ENCODE data around the gene SHISA5. TPM values are rescaled to one million over a fixed set of nuclear protein-coding genes. Genes with fewer than 3 reads are reported as not detected.
"Not testable (repeated sequence)": the region's sequence is repeated elsewhere in the genome, so short reads cannot be mapped to it uniquely, and the experiment has no call there.

SHISA5 gene
- total and polyA plus RNA-seq, 2 experiments from 2014 or later, result 146 to 166 TPM

GRCh38 chr3:48474031-48474430 lies 29.9 kb downstream of the SHISA5 start:
- H3K36me3 ChIP-seq (ENCODE audit: insufficient read depth); ATAC-seq; H3K4me3 Mint-ChIP-seq; H3K27me3 ChIP-seq (ENCODE audit: insufficient read depth); H3K27ac Mint-ChIP-seq; H3F3A ChIP-seq (replicated peaks; ENCODE audit: low read depth); H3K9me2 ChIP-seq (ENCODE audit: insufficient read depth); DNase-seq (ENCODE audit: low spot score); H3K4me3 ChIP-seq; H2AFZ ChIP-seq; H3K9me3 Mint-ChIP-seq; H4K20me1 ChIP-seq (replicated peaks; ENCODE audit: insufficient read depth): not testable (repeated sequence)
- H3K79me2 ChIP-seq (replicated peaks; ENCODE audit: insufficient read depth), result peaks cover 24% of the 10 kb centered on the region
- peak overlapping the region; percentile 98 for H3K27ac ChIP-seq (ENCODE audit: low read depth)
- Mint-ChIP-seq H3K4me1 (peaks cover 38% of the 10 kb centered on the region), H3K36me3 (ENCODE audit: low read depth) (peaks cover 17% of the 10 kb centered on the region), H3K27me3 (ENCODE audit: insufficient read depth, low read depth, poor library complexity) (peaks cover 25% of the 10 kb centered on the region)
- peak overlapping the region; percentile 78; the same call in 1 of the 2 replicates for H3K4me2 ChIP-seq
- peaks cover 26% of the 10 kb centered on the region for H3K4me1 ChIP-seq (ENCODE audit: insufficient read depth)

- Mint-ChIP-seq H3K36me3 (ENCODE audit: low read depth) (peaks cover 21% of the 10 kb centered on the region), H3K27me3 (ENCODE audit: insufficient read depth, low read depth, poor library complexity) (peaks cover 28% of the 10 kb centered on the region), H3K4me1 (peaks cover 33% of the 10 kb centered on the region), H3K9me3 (peaks cover 4% of the 10 kb centered on the region), H3K27ac (peak overlapping the region; percentile 99), H3K4me3 (peak overlapping the region; percentile 91)
- peak overlapping the region; percentile 78; the same call in 1 of the 2 replicates for H3K4me2 ChIP-seq
- no peak for ATAC-seq
- H2AFZ ChIP-seq, result no peak overlapping the region
- H3F3A ChIP-seq (replicated peaks; ENCODE audit: low read depth), result peaks cover 10% of the 10 kb centered on the region; the same call in 1 of the 2 replicates
- no peaks in the 10 kb centered on the region for H4K20me1 ChIP-seq (replicated peaks; ENCODE audit: insufficient read depth)
- TF ChIP-seq POLR2AphosphoS5 (IDR thresholded peaks at IDR 0.05; ENCODE audit: low read depth) (0 out of 2 replicates have a peak, but pooled peaks have one; percentile 2), NANOG (IDR thresholded peaks at IDR 0.05; ENCODE audit: borderline replicate concordance) (no peak)
- no peaks in the 10 kb centered on the region for H3K9me2 ChIP-seq (ENCODE audit: insufficient read depth)
- peak overlapping the region; percentile 98 for H3K27ac ChIP-seq (ENCODE audit: low read depth)
- H3K79me2 ChIP-seq (replicated peaks; ENCODE audit: insufficient read depth), result peaks cover 24% of the 10 kb centered on the region
- no peak for DNase-seq (ENCODE audit: low spot score)
- H3K4me1 ChIP-seq (ENCODE audit: insufficient read depth), result peaks cover 26% of the 10 kb centered on the region
- H3K36me3 ChIP-seq (ENCODE audit: insufficient read depth), result no peaks in the 10 kb centered on the region
- H3K27me3 ChIP-seq (ENCODE audit: insufficient read depth), result no peaks in the 10 kb centered on the region
- peak overlapping the region; percentile 60 for H3K4me3 ChIP-seq
Measured at GRCh38 chr3:48473617-48473952, 30.4 kb downstream of the SHISA5 start.

- Mint-ChIP-seq H3K4me1 (peaks cover 33% of the 10 kb centered on the region), H3K27me3 (ENCODE audit: insufficient read depth, low read depth, poor library complexity) (peaks cover 28% of the 10 kb centered on the region), H3K27ac (peak overlapping the region; percentile 99), H3K4me3 (peak overlapping the region; percentile 91), H3K36me3 (ENCODE audit: low read depth) (peaks cover 24% of the 10 kb centered on the region), H3K9me3 (peaks cover 4% of the 10 kb centered on the region)
- Histone ChIP-seq H3K4me1 (ENCODE audit: insufficient read depth) (peaks cover 26% of the 10 kb centered on the region), H4K20me1 (replicated peaks; ENCODE audit: insufficient read depth) (no peaks in the 10 kb centered on the region), H3K79me2 (replicated peaks; ENCODE audit: insufficient read depth) (peaks cover 24% of the 10 kb centered on the region), H2AFZ (no peak overlapping the region; the same call in 1 of the 2 replicates), H3K4me2 (peak overlapping the region; percentile 78), H3F3A (replicated peaks; ENCODE audit: low read depth) (peaks cover 11% of the 10 kb centered on the region; the same call in 1 of the 2 replicates), H3K27ac (ENCODE audit: low read depth) (peak overlapping the region; percentile 98), H3K36me3 (ENCODE audit: insufficient read depth) (0 out of 2 replicates have a peak, but pooled peaks cover 2% of the 10 kb centered on the region), H3K27me3 (ENCODE audit: insufficient read depth) (no peaks in the 10 kb centered on the region), H3K4me3 (peak overlapping the region; percentile 60), H3K9me2 (ENCODE audit: insufficient read depth) (no peaks in the 10 kb centered on the region)
- peak; percentile 76 for ATAC-seq
- DNase-seq (ENCODE audit: low spot score), result peak; percentile 99
- TF ChIP-seq CTCF (conservative IDR thresholded peaks at IDR 0.05; ENCODE audit: low read depth in 2 of 2) (peak; percentile 61 to 73), EZH2phosphoT487 (IDR thresholded peaks at IDR 0.05; ENCODE audit: unreplicated experiment) (no peak), CREB1 (CRISPR knock-in tag; IDR thresholded peaks at IDR 0.05; ENCODE audit: low read depth) (peak; percentile 90), ZNF462 (CRISPR knock-in tag; IDR thresholded peaks at IDR 0.05) (peak; percentile 90), POLR2AphosphoS5 (IDR thresholded peaks at IDR 0.05; ENCODE audit: low read depth) (peak; percentile 50)
Measured at GRCh38 chr3:48472923-48473616, 30.9 kb downstream of the SHISA5 start.

Data from GM23338 (cell line).